Breast epithelium (tissue), 3 donors: Measurements from ENCODE around the gene SNTG2.

Experiments
- CTCF ChIP-seq, 3 donors: fragments of 450-650 bp; IDR thresholded peaks; one replicate each; pipeline ENCODE4 v1.5.1; 2016 to 2017; ENCODE audit warnings: antibody characterized with exemption in 3 of 3, mild to moderate bottlenecking in 3 of 3, moderate library complexity in 3 of 3
- POLR2A ChIP-seq: fragments of 450-650 bp; IDR thresholded peaks from one replicate; pipeline ENCODE4 v1.6.1; 2016; ENCODE audit warnings: antibody characterized with exemption, mild to moderate bottlenecking, moderate library complexity

- no peak for TF ChIP-seq POLR2A
- TF ChIP-seq CTCF (IDR thresholded peaks at IDR 0.05), result no peak
Observed at GRCh38 chr2:1055014-1055595, 104.5 kb downstream of the SNTG2 start.
